H1 (cell line): Measurements from ENCODE around the gene ADM2. TPM values are rescaled to one million over a fixed set of nuclear protein-coding genes. Genes with fewer than 3 reads are reported as not detected.

Experiments
- EGR1 ChIP-seq: IDR thresholded peaks from 2 replicates; pipeline ENCODE4 v1.6.1; 2011; ENCODE audit warnings: low read depth, low read length, borderline replicate concordance
- EP300 ChIP-seq, 2 experiments: IDR thresholded peaks; 1 replicate in 1 of 2; 2 replicates in 1 of 2; pipeline ENCODE4 v1.6.1; 2011 to 2012; ENCODE audit warnings: low read depth in 2 of 2, low read length in 2 of 2, mild to moderate bottlenecking in 2 of 2, borderline replicate concordance in 1 of 2, inconsistent platforms in 1 of 2, moderate library complexity in 1 of 2
- RAD21 ChIP-seq, 2 experiments: IDR thresholded peaks in 1 of 2; conservative IDR thresholded peaks in 1 of 2; 2 replicates each; pipeline ENCODE4 v1.6.1; 2011; ENCODE audit warnings: low read depth in 2 of 2, low read length in 2 of 2, improper control_type of control experiment in 1 of 2, inconsistent platforms in 1 of 2, mild to moderate bottlenecking in 1 of 2, moderate library complexity in 1 of 2
- SUZ12 ChIP-seq: fragments of 200-600 bp; sonication (generic); IDR thresholded peaks from 2 replicates; pipeline ENCODE4 v1.6.1; 2012; ENCODE audit warnings: mild to moderate bottlenecking, inconsistent platforms, low read length, moderate library complexity, mixed read lengths
- ZNF274 ChIP-seq: IDR thresholded peaks from 2 replicates; pipeline ENCODE4 v1.7.0; 2012; ENCODE audit warnings: low read length, borderline replicate concordance; ENCODE audit errors: extremely low read depth
- polyA plus RNA-seq, 7 experiments: library from polyadenylated mRNA; depleted of rRNA in 3 of 7; stranded (reverse) in 5 of 7; unstranded in 2 of 7; fragments of >200 nt in 5 of 7; fragments of 200-250 nt in 2 of 7; gene quantifications; 1 replicate in 5 of 7; 2 replicates in 1 of 7; 4 replicates in 1 of 7; pipeline versions ENCODE4 v1.2.1 to v1.2.3, GENCODE V29; 2011 to 2013; ENCODE audit warnings: missing spikeins in 2 of 7, mixed read lengths in 2 of 7
- total RNA-seq: library from RNA; stranded (reverse); fragmentation: NEBNext Ultra II Directional; extraction: Animal tissue kit (Norgen Biotek cat#: 25700); gene quantifications from 2 replicates; pipeline ENCODE4 v1.2.1, GENCODE V29; 2021
- TF ChIP-seq, protein P1 (sequence below): IDR thresholded peaks from 2 replicates; pipeline ENCODE4 v1.6.1; 2012; ENCODE audit warnings: low read length, inconsistent platforms

ADM2 gene
- total and polyA plus RNA-seq, 2 of the 8 experiments (the other 6 are each of a cell fraction or from before 2014, with no cell fraction given): 3.3 to 7.5 TPM

DNA sequence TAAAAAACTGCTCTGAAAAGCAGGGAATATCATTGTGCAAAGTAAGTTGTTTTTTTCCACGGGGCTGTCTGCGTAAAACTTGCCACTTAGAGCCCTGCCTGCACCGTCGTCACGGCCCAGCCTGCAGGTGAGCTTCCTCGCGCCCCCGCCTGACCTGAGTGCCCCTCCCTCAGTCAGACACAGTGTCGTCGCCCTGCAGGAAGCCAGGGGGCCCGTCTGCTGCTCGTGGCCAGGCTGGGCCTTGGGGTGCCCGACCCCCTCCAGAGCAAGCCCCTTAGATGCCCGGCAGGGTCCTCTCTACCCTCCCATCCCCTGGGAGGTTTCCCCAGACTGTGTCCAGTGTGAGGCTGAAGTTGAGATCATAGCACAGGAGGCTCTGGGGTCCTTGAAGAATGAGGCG lies 38.1 kb upstream of the ADM2 start (continued):
- TF ChIP-seq ZNF274: no peak
- no peak for TF ChIP-seq EP300 (IDR thresholded peaks at IDR 0.05; ENCODE audit: borderline replicate concordance in 1 of 2, low read depth in 2 of 2, low read length in 2 of 2)
- TF ChIP-seq RAD21 (IDR thresholded peaks at IDR 0.05 in 1 of 2, conservative IDR thresholded peaks at IDR 0.05 in 1 of 2; ENCODE audit: low read depth in 2 of 2, low read length in 2 of 2): no peak
- TF ChIP-seq SUZ12: no peak
- TF ChIP-seq, protein P1, sequence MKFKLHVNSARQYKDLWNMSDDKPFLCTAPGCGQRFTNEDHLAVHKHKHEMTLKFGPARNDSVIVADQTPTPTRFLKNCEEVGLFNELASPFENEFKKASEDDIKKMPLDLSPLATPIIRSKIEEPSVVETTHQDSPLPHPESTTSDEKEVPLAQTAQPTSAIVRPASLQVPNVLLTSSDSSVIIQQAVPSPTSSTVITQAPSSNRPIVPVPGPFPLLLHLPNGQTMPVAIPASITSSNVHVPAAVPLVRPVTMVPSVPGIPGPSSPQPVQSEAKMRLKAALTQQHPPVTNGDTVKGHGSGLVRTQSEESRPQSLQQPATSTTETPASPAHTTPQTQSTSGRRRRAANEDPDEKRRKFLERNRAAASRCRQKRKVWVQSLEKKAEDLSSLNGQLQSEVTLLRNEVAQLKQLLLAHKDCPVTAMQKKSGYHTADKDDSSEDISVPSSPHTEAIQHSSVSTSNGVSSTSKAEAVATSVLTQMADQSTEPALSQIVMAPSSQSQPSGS: no peak
- TF ChIP-seq EGR1: no peak
